22Rv1 (cell line): ENCODE data around the gene NDUFV2.

ENCODE experiments used
- ZFX ChIP-seq: fragments of 450-650 bp; IDR thresholded peaks from 2 replicates; pipeline ENCODE4 v1.6.1; 2017; ENCODE audit warnings: antibody characterized with exemption, borderline replicate concordance
- TF ChIP-seq, protein P1 (sequence below): fragments of 450-650 bp; IDR thresholded peaks from 2 replicates; pipeline ENCODE4 v1.5.1; 2017; ENCODE audit warnings: mild to moderate bottlenecking

- TF ChIP-seq, protein P1, sequence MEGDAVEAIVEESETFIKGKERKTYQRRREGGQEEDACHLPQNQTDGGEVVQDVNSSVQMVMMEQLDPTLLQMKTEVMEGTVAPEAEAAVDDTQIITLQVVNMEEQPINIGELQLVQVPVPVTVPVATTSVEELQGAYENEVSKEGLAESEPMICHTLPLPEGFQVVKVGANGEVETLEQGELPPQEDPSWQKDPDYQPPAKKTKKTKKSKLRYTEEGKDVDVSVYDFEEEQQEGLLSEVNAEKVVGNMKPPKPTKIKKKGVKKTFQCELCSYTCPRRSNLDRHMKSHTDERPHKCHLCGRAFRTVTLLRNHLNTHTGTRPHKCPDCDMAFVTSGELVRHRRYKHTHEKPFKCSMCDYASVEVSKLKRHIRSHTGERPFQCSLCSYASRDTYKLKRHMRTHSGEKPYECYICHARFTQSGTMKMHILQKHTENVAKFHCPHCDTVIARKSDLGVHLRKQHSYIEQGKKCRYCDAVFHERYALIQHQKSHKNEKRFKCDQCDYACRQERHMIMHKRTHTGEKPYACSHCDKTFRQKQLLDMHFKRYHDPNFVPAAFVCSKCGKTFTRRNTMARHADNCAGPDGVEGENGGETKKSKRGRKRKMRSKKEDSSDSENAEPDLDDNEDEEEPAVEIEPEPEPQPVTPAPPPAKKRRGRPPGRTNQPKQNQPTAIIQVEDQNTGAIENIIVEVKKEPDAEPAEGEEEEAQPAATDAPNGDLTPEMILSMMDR = no peak
- TF ChIP-seq ZFX = no peak
These were observed 44.1 kb upstream of the NDUFV2 start for GRCh38 chr18:9058406-9058805.
